ENCODE measurements around the gene ZNF593OS. TPM values are rescaled to one million over a fixed set of nuclear protein-coding genes. Genes with fewer than 3 reads are reported as not detected.

Gene ZNF593OS
- total RNA-seq, 2 donors from 2014 or later: not detected

DNA sequence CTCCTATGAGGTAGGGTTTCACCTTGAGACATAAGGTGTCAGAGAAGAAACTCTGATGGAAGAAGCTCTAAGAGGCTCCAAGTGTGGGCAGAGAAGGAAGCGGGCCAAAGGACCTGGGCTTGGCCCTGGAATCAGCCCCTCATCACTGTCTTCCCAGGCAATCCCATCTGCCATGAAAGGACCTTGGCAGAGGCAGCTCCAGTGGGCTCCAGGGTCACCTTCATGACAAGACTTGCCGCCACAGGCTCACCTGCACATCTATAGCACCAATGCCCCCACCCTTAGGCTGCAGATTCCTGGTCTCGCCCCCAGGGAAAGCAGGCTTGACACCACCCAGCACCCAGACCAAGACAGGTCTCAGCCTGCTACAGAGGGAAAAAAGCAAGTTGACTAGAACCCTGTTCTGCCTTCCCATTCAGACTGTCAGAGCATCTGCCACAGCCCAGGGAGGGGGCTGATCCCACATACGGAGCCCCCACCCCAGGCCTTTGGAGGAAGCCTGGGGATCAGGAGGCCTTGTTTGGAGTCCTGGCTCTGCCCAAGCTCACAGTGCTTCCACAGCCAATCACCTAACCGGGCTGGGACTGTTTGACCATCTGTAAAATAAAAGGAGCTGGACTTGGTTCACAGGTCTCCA is 13.2 kb downstream of the ZNF593OS start:
- Histone ChIP-seq H3K9me3 (no peaks in the 10 kb centered on the region), H3K27ac (no peak overlapping the region), H3K27me3 (no peaks in the 10 kb centered on the region), H3K36me3 (no peaks in the 10 kb centered on the region), H3K4me1 (peaks cover 6% of the 10 kb centered on the region), H3K4me3 (no peak overlapping the region), H3K9ac (ENCODE audit: low read depth in 2 of 2, low read length in 2 of 2) (no peak overlapping the region)
- TF ChIP-seq, protein P1, sequence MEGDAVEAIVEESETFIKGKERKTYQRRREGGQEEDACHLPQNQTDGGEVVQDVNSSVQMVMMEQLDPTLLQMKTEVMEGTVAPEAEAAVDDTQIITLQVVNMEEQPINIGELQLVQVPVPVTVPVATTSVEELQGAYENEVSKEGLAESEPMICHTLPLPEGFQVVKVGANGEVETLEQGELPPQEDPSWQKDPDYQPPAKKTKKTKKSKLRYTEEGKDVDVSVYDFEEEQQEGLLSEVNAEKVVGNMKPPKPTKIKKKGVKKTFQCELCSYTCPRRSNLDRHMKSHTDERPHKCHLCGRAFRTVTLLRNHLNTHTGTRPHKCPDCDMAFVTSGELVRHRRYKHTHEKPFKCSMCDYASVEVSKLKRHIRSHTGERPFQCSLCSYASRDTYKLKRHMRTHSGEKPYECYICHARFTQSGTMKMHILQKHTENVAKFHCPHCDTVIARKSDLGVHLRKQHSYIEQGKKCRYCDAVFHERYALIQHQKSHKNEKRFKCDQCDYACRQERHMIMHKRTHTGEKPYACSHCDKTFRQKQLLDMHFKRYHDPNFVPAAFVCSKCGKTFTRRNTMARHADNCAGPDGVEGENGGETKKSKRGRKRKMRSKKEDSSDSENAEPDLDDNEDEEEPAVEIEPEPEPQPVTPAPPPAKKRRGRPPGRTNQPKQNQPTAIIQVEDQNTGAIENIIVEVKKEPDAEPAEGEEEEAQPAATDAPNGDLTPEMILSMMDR (IDR thresholded peaks at IDR 0.05): no peak
- intact Hi-C loops (cut with DNase I): no loop called here
- DNase-seq: no peak

GRCh38 chr1:26156285-26157038 is 15.2 kb downstream of the ZNF593OS start:
- no peaks in the 10 kb centered on the region for H3K36me3 ChIP-seq
- intact Hi-C loops (cut with DNase I): no loop called here
- no peak overlapping the region for H3K4me3 ChIP-seq
- no peak for DNase-seq
- H3K27me3 ChIP-seq: no peaks in the 10 kb centered on the region
- H3K27ac ChIP-seq: no peak overlapping the region
- TF ChIP-seq, protein P1 (IDR thresholded peaks at IDR 0.05): no peak
- peaks cover 4% of the 10 kb centered on the region for H3K4me1 ChIP-seq
- H3K9me3 ChIP-seq: no peaks in the 10 kb centered on the region
- H3K9ac ChIP-seq (ENCODE audit: low read depth in 2 of 2, low read length in 2 of 2): no peak overlapping the region

- TF ChIP-seq, protein P1 (IDR thresholded peaks at IDR 0.05): no peak
- no peaks in the 10 kb centered on the region for H3K27me3 ChIP-seq
- no peak overlapping the region for H3K9ac ChIP-seq (ENCODE audit: low read depth in 2 of 2, low read length in 2 of 2)
- no peak for DNase-seq
- H3K4me3 ChIP-seq: no peak overlapping the region
- H3K36me3 ChIP-seq: no peaks in the 10 kb centered on the region
- no peak overlapping the region for H3K27ac ChIP-seq
- no peaks in the 10 kb centered on the region for H3K9me3 ChIP-seq
- H3K4me1 ChIP-seq: no peaks in the 10 kb centered on the region
- intact Hi-C loops (cut with DNase I): no loop called here
These were observed 16.0 kb downstream of the ZNF593OS start for GRCh38 chr1:26155370-26156284.

DNA sequence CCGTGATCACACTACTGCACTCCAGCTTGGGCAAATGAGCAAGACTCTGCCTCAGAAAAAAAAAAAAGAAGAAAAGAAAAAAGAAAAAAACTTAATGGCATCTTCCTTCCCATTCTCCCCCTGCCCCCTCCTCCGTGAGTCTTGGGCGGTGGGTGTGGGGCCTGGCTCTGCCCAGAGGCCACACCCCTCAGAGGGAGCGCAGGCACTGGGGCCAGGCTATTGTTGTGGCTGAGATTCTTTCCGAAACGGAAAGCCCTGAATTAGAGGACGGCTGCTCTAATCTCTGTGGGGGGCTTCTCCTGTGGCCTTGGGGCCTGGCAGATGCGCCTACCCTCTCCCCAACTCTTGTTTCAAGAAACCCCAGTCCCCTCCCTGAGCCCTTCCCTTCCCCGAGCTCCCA is 16.9 kb downstream of the ZNF593OS start:
- Histone ChIP-seq H3K4me3 (no peak overlapping the region), H3K27me3 (no peaks in the 10 kb centered on the region), H3K27ac (no peak overlapping the region), H3K4me1 (no peaks in the 10 kb centered on the region), H3K9me3 (no peaks in the 10 kb centered on the region), H3K36me3 (no peaks in the 10 kb centered on the region), H3K9ac (ENCODE audit: low read depth in 2 of 2, low read length in 2 of 2) (no peak overlapping the region)
- no peak for DNase-seq
- TF ChIP-seq, protein P1 (IDR thresholded peaks at IDR 0.05): no peak
- intact Hi-C loops (cut with DNase I): no loop called here

GRCh38 chr1:26153966-26154532 is 17.6 kb downstream of the ZNF593OS start:
- no peaks in the 10 kb centered on the region for H3K4me1 ChIP-seq
- H3K4me3 ChIP-seq: no peak overlapping the region
- DNase-seq: no peak
- H3K36me3 ChIP-seq: no peaks in the 10 kb centered on the region
- no peaks in the 10 kb centered on the region for H3K9me3 ChIP-seq
- no peak overlapping the region for H3K9ac ChIP-seq (ENCODE audit: low read depth in 2 of 2, low read length in 2 of 2)
- H3K27me3 ChIP-seq: no peaks in the 10 kb centered on the region
- no peak overlapping the region for H3K27ac ChIP-seq
- intact Hi-C loops (cut with DNase I): no loop called here
- TF ChIP-seq, protein P1 (IDR thresholded peaks at IDR 0.05): no peak

Data from colonic mucosa (tissue), 4 donors.